HG02763 (cell line): ENCODE data around the gene CTDSP2.

Experiments
- ATAC-seq: cut with Tn5 transposase; IDR thresholded peaks from one replicate; pipeline ENCODE4 v1.9.1; 2021; ENCODE audit warnings: mild to moderate bottlenecking, moderate library complexity; ENCODE audit not compliant: unreplicated experiment

The CTDSP2 gene

GRCh38 chr12:57817261-57817989 is 29.1 kb downstream of the CTDSP2 start:
- no peak for ATAC-seq

GRCh38 chr12:57816855-57817151 is 29.7 kb downstream of the CTDSP2 start:
- no peak for ATAC-seq

GRCh38 chr12:57816001-57816854 is 30.3 kb downstream of the CTDSP2 start:
- no peak for ATAC-seq

GRCh38 chr12:57815177-57816000 is 31.1 kb downstream of the CTDSP2 start:
- ATAC-seq = no peak

- no peak for ATAC-seq
Observed at GRCh38 chr12:57813971-57814772, 32.4 kb downstream of the CTDSP2 start.

GRCh38 chr12:57813111-57813970 is 33.2 kb downstream of the CTDSP2 start:
- no peak for ATAC-seq

- ATAC-seq = no peak
Observed at GRCh38 chr12:57811028-57811755, 35.3 kb downstream of the CTDSP2 start.

- ATAC-seq = no peak
Observed at GRCh38 chr12:57810450-57810849, 36.1 kb downstream of the CTDSP2 start.

GRCh38 chr12:57809425-57809824 is 37.1 kb downstream of the CTDSP2 start:
- no peak for ATAC-seq

GRCh38 chr12:57808351-57808750 is 38.2 kb downstream of the CTDSP2 start:
- no peak for ATAC-seq

GRCh38 chr12:57807285-57807684 is 39.2 kb downstream of the CTDSP2 start:
- no peak for ATAC-seq

- ATAC-seq = no peak
Observed at GRCh38 chr12:57806677-57807076, 39.9 kb downstream of the CTDSP2 start.

GRCh38 chr12:57803319-57803893 is 43.1 kb downstream of the CTDSP2 start:
- ATAC-seq = no peak

- ATAC-seq = no peak
Observed at GRCh38 chr12:57802607-57803006, 43.9 kb downstream of the CTDSP2 start.

- no peak for ATAC-seq
Observed at GRCh38 chr12:57800965-57801364, 45.6 kb downstream of the CTDSP2 start.

GRCh38 chr12:57797933-57798332 is 48.6 kb downstream of the CTDSP2 start:
- no peak for ATAC-seq

GRCh38 chr12:57796996-57797395 is 49.5 kb downstream of the CTDSP2 start:
- no peak for ATAC-seq

- ATAC-seq = no peak
Observed at GRCh38 chr12:57795354-57795753, 51.2 kb downstream of the CTDSP2 start.

GRCh38 chr12:57793920-57794319 is 52.6 kb downstream of the CTDSP2 start:
- ATAC-seq = no peak
